ENCODE results near the gene BATF. TPM values are rescaled to one million over a fixed set of nuclear protein-coding genes. Genes with fewer than 3 reads are reported as not detected.
"Not testable (repeated sequence)": the region's sequence is repeated elsewhere in the genome, so short reads cannot be mapped to it uniquely, and the experiment has no call there.

The BATF gene
- total RNA-seq (2022) (1.4 and 2.2 TPM in 2 replicates), Bru-seq, nascent RNA (percentile 37 among the genes with signal in this experiment), BruChase-seq, experiment 1, labeled RNA remaining after a 6-hour chase (percentile 25 among the genes with signal in this experiment), BruChase-seq, experiment 2, labeled RNA remaining after a 2-hour chase (percentile 12 among the genes with signal in this experiment)
- long read RNA-seq: 0 reads

- Mint-ChIP-seq H3K27ac (ENCODE audit: unreplicated experiment) (peak within 1 kb of the TSS; percentile 85), H3K36me3 (ENCODE audit: insufficient read depth, unreplicated experiment) (peaks cover 10% of the 10 kb centered on the region), H3K4me3 (ENCODE audit: low read depth, unreplicated experiment) (peak within 1 kb of the TSS; percentile 82), H3K4me1 (ENCODE audit: low read depth, unreplicated experiment) (peaks cover 29% of the 10 kb centered on the region), H3K9me3 (ENCODE audit: low read depth, unreplicated experiment) (no peaks in the 10 kb centered on the region), H3K27me3 (ENCODE audit: unreplicated experiment) (peaks cover 18% of the 10 kb centered on the region)
- no peak for DNase-seq
- intact Hi-C loops (cut with micrococcal nuclease; ENCODE audit: unreplicated experiment): no loop called here
- TF ChIP-seq CTCF (IDR thresholded peaks at IDR 0.05; ENCODE audit: unreplicated experiment): no peak
- BruUV-seq (replicated peaks): no TSS peak
- CTCF ChIA-PET: no interaction called here
Measured at GRCh38 chr14:75522224-75522982, at the start of gene BATF. TSS of gene BATF (plus strand) at chr14:75522469. CDS start at chr14:75522683, 214 bp downstream.

- BruUV-seq (replicated peaks); H3K27ac Mint-ChIP-seq (ENCODE audit: unreplicated experiment); DNase-seq; H3K4me3 Mint-ChIP-seq (ENCODE audit: low read depth, unreplicated experiment); CTCF ChIA-PET; intact Hi-C loops (cut with micrococcal nuclease; ENCODE audit: unreplicated experiment); H3K27me3 Mint-ChIP-seq (ENCODE audit: unreplicated experiment); H3K9me3 Mint-ChIP-seq (ENCODE audit: low read depth, unreplicated experiment); H3K4me1 Mint-ChIP-seq (ENCODE audit: low read depth, unreplicated experiment): not testable (repeated sequence)
- peaks cover 25% of the 10 kb centered on the region for H3K36me3 Mint-ChIP-seq (ENCODE audit: insufficient read depth, unreplicated experiment)
Measured at GRCh38 chr14:75474127-75474526, 48.1 kb upstream of the BATF start.

GRCh38 chr14:75476274-75476995 is 45.8 kb upstream of the BATF start:
- CTCF ChIA-PET: interaction anchor here (0.5 to 0.7 kb wide), 2 partner anchors 75 to 1862 kb away, joined by 4 to 5 read pairs; no protein-coding TSS in a partner anchor
- peaks cover 25% of the 10 kb centered on the region for H3K36me3 Mint-ChIP-seq (ENCODE audit: insufficient read depth, unreplicated experiment)
- no peak overlapping the region for H3K4me3 Mint-ChIP-seq (ENCODE audit: low read depth, unreplicated experiment)
- intact Hi-C loops (cut with micrococcal nuclease; ENCODE audit: unreplicated experiment): no loop called here
- peaks cover 7% of the 10 kb centered on the region for H3K27me3 Mint-ChIP-seq (ENCODE audit: unreplicated experiment)
- no peak for DNase-seq
- H3K9me3 Mint-ChIP-seq (ENCODE audit: low read depth, unreplicated experiment): no peaks in the 10 kb centered on the region
- TF ChIP-seq CTCF (IDR thresholded peaks at IDR 0.05; ENCODE audit: unreplicated experiment): no peak
- no peaks in the 10 kb centered on the region for H3K4me1 Mint-ChIP-seq (ENCODE audit: low read depth, unreplicated experiment)
- BruUV-seq (replicated peaks): no TSS peak
- no peak overlapping the region for H3K27ac Mint-ChIP-seq (ENCODE audit: unreplicated experiment)

GRCh38 chr14:75477881-75478280 is 44.4 kb upstream of the BATF start:
- intact Hi-C loops (cut with micrococcal nuclease; ENCODE audit: unreplicated experiment): no loop called here
- Mint-ChIP-seq H3K27me3 (ENCODE audit: unreplicated experiment) (peaks cover 7% of the 10 kb centered on the region), H3K27ac (ENCODE audit: unreplicated experiment) (no peak overlapping the region), H3K4me1 (ENCODE audit: low read depth, unreplicated experiment) (no peaks in the 10 kb centered on the region), H3K4me3 (ENCODE audit: low read depth, unreplicated experiment) (no peak overlapping the region), H3K9me3 (ENCODE audit: low read depth, unreplicated experiment) (no peaks in the 10 kb centered on the region), H3K36me3 (ENCODE audit: insufficient read depth, unreplicated experiment) (peaks cover 18% of the 10 kb centered on the region)
- DNase-seq: no peak
- no peak for TF ChIP-seq CTCF (IDR thresholded peaks at IDR 0.05; ENCODE audit: unreplicated experiment)
- no TSS peak for BruUV-seq (replicated peaks)
- CTCF ChIA-PET: no interaction called here

All from Calu3 (cell line).